CD4-positive, alpha-beta T cell (primary cell): Measurements from ENCODE around the gene LAGE3. TPM values are rescaled to one million over a fixed set of nuclear protein-coding genes. Genes with fewer than 3 reads are reported as not detected.

ENCODE experiments used
- ATAC-seq: fragments of 200-7000 bp; cut with Tn5 transposase; one replicate; pipeline ENCODE4 v1.10.0; 2022; ENCODE audit warnings: mild to moderate bottlenecking; ENCODE audit not compliant: poor library complexity
- CTCF ChIA-PET: fragments of 350-600 bp; sonication (Branson Sonifier 250); formaldehyde crosslinking; loops from one replicate; lab custom pipeline; 2021; ENCODE audit warnings: antibody characterized with exemption, inconsistent platforms; lab: Charles Lee
- POLR2A ChIA-PET: fragments of 350-600 bp; sonication (Branson Sonifier 250); formaldehyde crosslinking; loops from one replicate; lab custom pipeline; 2021; ENCODE audit warnings: antibody characterized with exemption, inconsistent platforms; lab: Charles Lee
- DNase-seq, 14 experiments: peaks; one replicate each; pipeline ENCODE4 v3.0.0-alpha.2; 2013 to 2020; ENCODE audit warnings: mixed read lengths in 2 of 14
- H3K27ac ChIP-seq, 2 donors: one replicate each; pipeline versions ENCODE4 v1.5.1 to v1.7.0; 2013; ENCODE audit warnings: low read length in 2 of 2, low read depth in 1 of 2, mild to moderate bottlenecking in 1 of 2
- H3K27me3 ChIP-seq, 2 experiments: 1 replicate in 1 of 2; 2 replicates in 1 of 2; pipeline versions ENCODE4 v1.6.1 to v1.7.0; 2013; ENCODE audit warnings: low read length in 2 of 2, control low read depth in 1 of 2, mild to moderate bottlenecking in 1 of 2, moderate library complexity in 1 of 2; ENCODE audit not compliant: insufficient read depth in 2 of 2, control insufficient read depth in 1 of 2
- H3K36me3 ChIP-seq: one replicate; pipeline ENCODE4 v1.6.1; 2013; ENCODE audit warnings: low read length, control low read depth; ENCODE audit not compliant: insufficient read depth
- H3K4me1 ChIP-seq: one replicate; pipeline ENCODE4 v1.6.1; 2013; ENCODE audit warnings: low read length, control low read depth; ENCODE audit not compliant: insufficient read depth
- H3K4me3 ChIP-seq: one replicate; pipeline ENCODE4 v1.5.1; 2013; ENCODE audit warnings: mild to moderate bottlenecking, low read length, moderate library complexity
- H3K9me3 ChIP-seq, 2 experiments: 1 replicate in 1 of 2; 2 replicates in 1 of 2; pipeline versions ENCODE4 v1.6.1 to v1.7.0; 2013; ENCODE audit warnings: low read length in 2 of 2, mild to moderate bottlenecking in 2 of 2, control low read depth in 1 of 2, moderate library complexity in 1 of 2; ENCODE audit not compliant: control insufficient read depth in 1 of 2, insufficient read depth in 1 of 2
- H3K27ac Mint-ChIP-seq: one replicate; pipeline ENCODE4 v1.8.0; 2020; ENCODE audit warnings: mixed read lengths
- H3K27me3 Mint-ChIP-seq: one replicate; pipeline ENCODE4 v1.8.0; 2021; ENCODE audit warnings: mixed read lengths
- H3K36me3 Mint-ChIP-seq: one replicate; pipeline ENCODE4 v1.8.0; 2021; ENCODE audit warnings: low read depth, mixed read lengths
- H3K4me1 Mint-ChIP-seq: one replicate; pipeline ENCODE4 v1.8.0; 2021; ENCODE audit warnings: low read depth, mixed read lengths
- H3K4me3 Mint-ChIP-seq: one replicate; pipeline ENCODE4 v1.8.0; 2020; ENCODE audit warnings: mild to moderate bottlenecking, mixed read lengths
- H3K9me3 Mint-ChIP-seq: one replicate; pipeline ENCODE4 v1.8.0; 2020; ENCODE audit warnings: mixed read lengths
- intact Hi-C, 2 experiments: fragments of 100-400 bp; cut with DNase I in 1 of 2; cut with micrococcal nuclease in 1 of 2; formaldehyde crosslinking; loops; one replicate each; pipeline versions ENCODE4 v1.15.1 to v1.9.0; 2023 to 2025; cut with DNase I, micrococcal nuclease
- total RNA-seq, 174 experiments: library from RNA in 2 of 174; stranded (reverse) in 2 of 174; gene quantifications; one replicate each; pipeline ENCODE4 v1.2.3 and lab custom pipeline; 2021 to 2026
- TF ChIP-seq, protein P1 (sequence below): fragments of 200-600 bp; IDR thresholded peaks from one replicate; pipeline ENCODE4 v1.8.0; 2022; ENCODE audit warnings: antibody characterized with exemption, mild to moderate bottlenecking

LAGE3 gene
- total RNA-seq, 2 experiments from 2014 or later: 5.7 to 6.6 TPM

DNA sequence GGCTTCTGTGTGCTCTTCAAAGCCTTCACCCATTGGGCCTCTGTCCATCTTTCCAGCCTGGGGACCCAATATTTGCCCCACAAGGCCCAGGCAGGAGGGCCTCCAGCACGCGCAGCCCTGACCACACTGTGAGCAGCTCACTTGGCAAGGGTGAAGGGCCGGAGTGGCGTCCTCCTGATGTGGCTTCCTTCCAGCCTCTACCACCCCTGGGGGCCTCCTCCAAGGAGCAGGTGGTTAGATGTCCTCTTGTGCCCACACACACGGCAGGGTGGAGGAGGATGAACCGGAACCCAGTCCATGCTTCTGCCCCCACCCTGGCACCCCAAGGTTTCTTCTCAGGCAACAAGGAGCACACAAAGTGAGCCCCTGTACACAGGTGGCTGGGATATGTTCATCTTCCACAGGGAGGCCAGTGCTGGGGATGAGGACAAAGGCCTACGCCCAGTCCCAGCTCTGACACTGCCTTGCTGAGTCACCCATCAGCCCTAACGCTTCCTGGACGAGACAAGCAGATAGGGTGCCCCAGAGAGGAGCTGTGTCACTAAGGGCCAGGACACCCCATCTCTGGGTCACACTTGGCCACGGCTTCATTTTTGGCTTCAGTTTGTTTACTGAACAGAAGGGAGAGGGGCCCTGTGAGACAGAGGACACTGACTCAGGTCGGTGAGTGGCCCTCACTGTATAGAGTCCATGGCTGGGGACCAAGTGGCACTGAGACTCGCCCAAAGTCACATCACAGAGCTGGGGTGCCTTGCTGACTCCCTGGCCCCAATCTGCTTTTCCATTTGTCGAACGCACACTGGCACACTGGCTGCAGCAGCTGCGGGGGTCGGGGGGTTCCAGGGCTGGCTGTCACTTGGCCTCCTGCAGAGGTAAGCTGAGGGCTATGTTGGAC lies 5.4 kb upstream of the LAGE3 start:
- ATAC-seq (no peak), DNase-seq (peak in 2 of 14 experiments; percentile 18 to 46)
- Mint-ChIP-seq H3K4me3 (no peak overlapping the region), H3K36me3 (no peaks in the 10 kb centered on the region), H3K27ac (no peak overlapping the region), H3K9me3 (no peaks in the 10 kb centered on the region), H3K4me1 (peaks cover 8% of the 10 kb centered on the region), H3K27me3 (no peaks in the 10 kb centered on the region)
- TF ChIP-seq, protein P1, sequence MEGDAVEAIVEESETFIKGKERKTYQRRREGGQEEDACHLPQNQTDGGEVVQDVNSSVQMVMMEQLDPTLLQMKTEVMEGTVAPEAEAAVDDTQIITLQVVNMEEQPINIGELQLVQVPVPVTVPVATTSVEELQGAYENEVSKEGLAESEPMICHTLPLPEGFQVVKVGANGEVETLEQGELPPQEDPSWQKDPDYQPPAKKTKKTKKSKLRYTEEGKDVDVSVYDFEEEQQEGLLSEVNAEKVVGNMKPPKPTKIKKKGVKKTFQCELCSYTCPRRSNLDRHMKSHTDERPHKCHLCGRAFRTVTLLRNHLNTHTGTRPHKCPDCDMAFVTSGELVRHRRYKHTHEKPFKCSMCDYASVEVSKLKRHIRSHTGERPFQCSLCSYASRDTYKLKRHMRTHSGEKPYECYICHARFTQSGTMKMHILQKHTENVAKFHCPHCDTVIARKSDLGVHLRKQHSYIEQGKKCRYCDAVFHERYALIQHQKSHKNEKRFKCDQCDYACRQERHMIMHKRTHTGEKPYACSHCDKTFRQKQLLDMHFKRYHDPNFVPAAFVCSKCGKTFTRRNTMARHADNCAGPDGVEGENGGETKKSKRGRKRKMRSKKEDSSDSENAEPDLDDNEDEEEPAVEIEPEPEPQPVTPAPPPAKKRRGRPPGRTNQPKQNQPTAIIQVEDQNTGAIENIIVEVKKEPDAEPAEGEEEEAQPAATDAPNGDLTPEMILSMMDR: no peak
- peaks cover 50% of the 10 kb centered on the region for H3K4me1 ChIP-seq
- H3K9me3 ChIP-seq: no peaks in the 10 kb centered on the region
- no peak overlapping the region for H3K27ac ChIP-seq
- ChIA-PET POLR2A (interaction anchor here (1.2 to 3.0 kb wide), 3 partner anchors 31 to 73 kb away, joined by 3 to 18 read pairs (median 4); partner anchors contain the start of genes FAM3A and TAFAZZIN), CTCF (no interaction called here)
- H3K36me3 ChIP-seq: peaks cover 16% of the 10 kb centered on the region
- no peaks in the 10 kb centered on the region for H3K27me3 ChIP-seq
- intact Hi-C loops: loop anchor here (2.0 to 10.0 kb wide), 2 partner anchors 48 to 50 kb away; partner anchors contain the start of gene GDI1 (in 2 of the 2)
- no peak overlapping the region for H3K4me3 ChIP-seq

DNA sequence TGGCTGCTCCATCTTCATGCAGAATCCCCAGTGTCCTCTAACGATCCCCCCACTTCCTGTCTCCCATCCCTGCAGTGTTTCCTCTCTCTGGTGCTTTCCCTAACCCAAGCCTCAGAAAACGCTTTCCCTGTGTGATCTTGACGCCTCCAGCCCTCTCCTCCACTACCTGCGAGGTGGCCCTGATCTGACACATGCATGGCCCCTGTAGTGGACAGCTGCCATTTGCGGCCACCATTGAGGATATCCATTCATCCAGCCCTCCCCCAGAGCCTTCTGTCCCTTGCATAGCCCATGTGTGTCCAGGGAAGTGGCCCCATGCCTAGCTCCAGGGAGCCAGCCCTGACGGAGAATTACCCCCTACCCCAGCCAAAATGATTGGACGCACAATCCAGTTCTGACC lies 4.2 kb upstream of the LAGE3 start:
- POLR2A ChIA-PET: no interaction called here
- intact Hi-C loops: loop anchor here in 1 of 2 experiments (10.0 kb wide), 1 partner anchor 49 kb away; the partner anchor contains the start of gene GDI1
- TF ChIP-seq, protein P1: no peak
- Mint-ChIP-seq H3K27me3 (no peaks in the 10 kb centered on the region), H3K27ac (no peak overlapping the region), H3K4me3 (no peak overlapping the region), H3K36me3 (no peaks in the 10 kb centered on the region), H3K4me1 (peaks cover 12% of the 10 kb centered on the region), H3K9me3 (no peaks in the 10 kb centered on the region)
- Histone ChIP-seq H3K4me1 (peaks cover 43% of the 10 kb centered on the region), H3K4me3 (no peak overlapping the region), H3K27ac (no peak overlapping the region), H3K36me3 (peaks cover 16% of the 10 kb centered on the region), H3K27me3 (no peaks in the 10 kb centered on the region), H3K9me3 (no peaks in the 10 kb centered on the region)
- CTCF ChIA-PET: no interaction called here
- DNase-seq (no peak), ATAC-seq (no peak)

DNA sequence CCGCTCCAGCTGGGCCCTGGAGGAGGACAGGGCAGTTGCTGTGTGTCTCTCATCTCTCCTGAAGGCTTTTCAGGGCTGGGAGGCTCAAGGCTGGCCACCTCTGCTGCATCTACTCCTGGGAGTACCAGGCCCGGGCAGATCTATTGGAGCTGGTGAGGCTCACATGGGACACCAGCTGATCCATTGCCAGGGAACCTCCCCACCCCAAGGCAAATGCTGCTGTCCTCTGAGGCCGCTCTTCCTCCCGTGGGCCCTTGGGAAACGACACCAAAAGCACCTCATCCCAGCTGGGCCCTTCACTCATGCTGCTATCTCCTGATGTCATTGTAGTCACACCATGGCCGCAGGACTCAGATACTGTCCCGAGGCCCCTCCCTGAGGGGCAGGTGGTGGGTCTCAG lies 3.7 kb upstream of the LAGE3 start:
- no peak for ATAC-seq
- H3K27ac Mint-ChIP-seq: no peak overlapping the region
- POLR2A ChIA-PET: no interaction called here

More for the DNA sequence above, 3.7 kb upstream of the LAGE3 start:
- intact Hi-C loops: loop anchor here in 1 of 2 experiments (10.0 kb wide), 1 partner anchor 48 kb away; the partner anchor contains the start of gene GDI1
- CTCF ChIA-PET: no interaction called here
- DNase-seq: no peak
- Histone ChIP-seq H3K9me3 (no peaks in the 10 kb centered on the region), H3K4me3 (no peak overlapping the region), H3K27ac (no peak overlapping the region), H3K36me3 (peaks cover 16% of the 10 kb centered on the region), H3K4me1 (peaks cover 48% of the 10 kb centered on the region), H3K27me3 (no peaks in the 10 kb centered on the region)
- TF ChIP-seq, protein P1: no peak
- Mint-ChIP-seq H3K9me3 (no peaks in the 10 kb centered on the region), H3K36me3 (no peaks in the 10 kb centered on the region), H3K27me3 (no peaks in the 10 kb centered on the region), H3K4me1 (peaks cover 13% of the 10 kb centered on the region), H3K4me3 (no peak overlapping the region)
